NT2/D1 (cell line): ENCODE measurements around the gene IMPDH1.

ENCODE experiments used
- DNase-seq: peaks from one replicate; pipeline ENCODE4 v3.0.0-alpha.2; 2011; ENCODE audit warnings: low read depth, low spot score
- H3K27me3 ChIP-seq: 2 replicates; pipeline ENCODE4 v1.6.0; 2011; ENCODE audit warnings: mild to moderate bottlenecking; ENCODE audit not compliant: insufficient read length, insufficient read depth
- H3K36me3 ChIP-seq: 2 replicates; pipeline ENCODE4 v1.6.1; 2011; ENCODE audit warnings: mild to moderate bottlenecking, low read length, mixed read lengths; ENCODE audit not compliant: insufficient read depth, insufficient read length
- H3K4me1 ChIP-seq: 2 replicates; pipeline ENCODE4 v1.5.1; 2011; ENCODE audit not compliant: insufficient read depth, insufficient read length
- H3K4me3 ChIP-seq: 2 replicates; pipeline ENCODE4 v1.5.1; 2011; ENCODE audit warnings: low read depth; ENCODE audit not compliant: insufficient read length
- H3K9ac ChIP-seq: 2 replicates; pipeline ENCODE4 v1.6.0; 2011; ENCODE audit warnings: low read depth; ENCODE audit not compliant: insufficient read length
- H3K9me3 ChIP-seq: 2 replicates; pipeline ENCODE4 v1.5.1; 2011; ENCODE audit warnings: mild to moderate bottlenecking, low read length; ENCODE audit not compliant: insufficient read depth
- SUZ12 ChIP-seq: IDR thresholded peaks from 2 replicates; pipeline ENCODE4 v1.6.1; 2011; ENCODE audit not compliant: insufficient read length, insufficient read depth; ENCODE audit errors: extremely low read depth
- YY1 ChIP-seq: IDR thresholded peaks from 2 replicates; pipeline ENCODE4 v1.6.1; 2011; ENCODE audit not compliant: insufficient read length, insufficient read depth
- ZNF274 ChIP-seq: IDR thresholded peaks from 2 replicates; pipeline ENCODE4 v1.6.1; 2011; ENCODE audit warnings: mild to moderate bottlenecking, low read depth, low read length

Gene IMPDH1

GRCh38 chr7:128443831-128444600 is 34.2 kb upstream of the IMPDH1 start:
- Histone ChIP-seq H3K9ac (no peak overlapping the region), H3K4me3 (no peak overlapping the region), H3K36me3 (no peaks in the 10 kb centered on the region), H3K4me1 (no peaks in the 10 kb centered on the region), H3K9me3 (no peaks in the 10 kb centered on the region), H3K27me3 (no peaks in the 10 kb centered on the region)
- no peak for DNase-seq
- TF ChIP-seq ZNF274, result no peak

GRCh38 chr7:128442356-128442755 is 32.6 kb upstream of the IMPDH1 start:
- TF ChIP-seq ZNF274 (no peak), SUZ12 (no peak), YY1 (no peak)
- H3K4me1 ChIP-seq, result no peaks in the 10 kb centered on the region
- H3K36me3 ChIP-seq, result no peaks in the 10 kb centered on the region
- no peak overlapping the region for H3K4me3 ChIP-seq
- H3K9ac ChIP-seq, result no peak overlapping the region
- no peaks in the 10 kb centered on the region for H3K27me3 ChIP-seq
- DNase-seq, result no peak
- no peaks in the 10 kb centered on the region for H3K9me3 ChIP-seq

GRCh38 chr7:128437426-128438332 is 27.9 kb upstream of the IMPDH1 start:
- no peak for DNase-seq
- no peaks in the 10 kb centered on the region for H3K36me3 ChIP-seq
- no peak overlapping the region for H3K9ac ChIP-seq
- no peaks in the 10 kb centered on the region for H3K27me3 ChIP-seq
- H3K4me3 ChIP-seq, result no peak overlapping the region
- no peaks in the 10 kb centered on the region for H3K4me1 ChIP-seq
- TF ChIP-seq ZNF274 (no peak), SUZ12 (no peak), YY1 (no peak)
- H3K9me3 ChIP-seq, result no peaks in the 10 kb centered on the region

- Histone ChIP-seq H3K36me3 (no peaks in the 10 kb centered on the region), H3K27me3 (no peaks in the 10 kb centered on the region), H3K9me3 (no peaks in the 10 kb centered on the region), H3K9ac (no peak overlapping the region), H3K4me1 (peaks cover 2% of the 10 kb centered on the region), H3K4me3 (no peak overlapping the region)
- TF ChIP-seq SUZ12 (no peak), YY1 (no peak), ZNF274 (no peak)
- no peak for DNase-seq
These were observed 25.5 kb upstream of the IMPDH1 start for GRCh38 chr7:128435327-128435686.

- no peak overlapping the region for H3K4me3 ChIP-seq
- no peak for DNase-seq
- H3K9me3 ChIP-seq, result no peaks in the 10 kb centered on the region
- no peak overlapping the region for H3K9ac ChIP-seq
- H3K27me3 ChIP-seq, result peaks cover 1% of the 10 kb centered on the region
- TF ChIP-seq YY1 (no peak), ZNF274 (no peak), SUZ12 (no peak)
- H3K36me3 ChIP-seq, result no peaks in the 10 kb centered on the region
- peaks cover 2% of the 10 kb centered on the region for H3K4me1 ChIP-seq
These were observed 24.9 kb upstream of the IMPDH1 start for GRCh38 chr7:128434413-128435326.

- Histone ChIP-seq H3K36me3 (no peaks in the 10 kb centered on the region), H3K9ac (no peak overlapping the region), H3K9me3 (no peaks in the 10 kb centered on the region), H3K4me3 (no peak overlapping the region), H3K27me3 (peaks cover 5% of the 10 kb centered on the region), H3K4me1 (peaks cover 2% of the 10 kb centered on the region)
- DNase-seq, result no peak
- TF ChIP-seq SUZ12 (no peak), ZNF274 (no peak), YY1 (no peak)
These were observed 22.0 kb upstream of the IMPDH1 start for GRCh38 chr7:128431754-128432153.

GRCh38 chr7:128431221-128431620 is 21.4 kb upstream of the IMPDH1 start:
- TF ChIP-seq YY1, result no peak
- no peak for TF ChIP-seq ZNF274
- TF ChIP-seq SUZ12, result no peak
- peaks cover 5% of the 10 kb centered on the region for H3K27me3 ChIP-seq
- H3K4me1 ChIP-seq, result peaks cover 2% of the 10 kb centered on the region
- no peaks in the 10 kb centered on the region for H3K36me3 ChIP-seq
- H3K4me3 ChIP-seq, result no peak overlapping the region
- no peak for DNase-seq
- no peaks in the 10 kb centered on the region for H3K9me3 ChIP-seq
- no peak overlapping the region for H3K9ac ChIP-seq
